ENCODE measurements around the gene CRBN. TPM values are rescaled to one million over a fixed set of nuclear protein-coding genes. Genes with fewer than 3 reads are reported as not detected.

CRBN gene
- total RNA-seq, 4 donors from 2014 or later, result 46.2 to 87.2 (median 56.5) TPM

DNA sequence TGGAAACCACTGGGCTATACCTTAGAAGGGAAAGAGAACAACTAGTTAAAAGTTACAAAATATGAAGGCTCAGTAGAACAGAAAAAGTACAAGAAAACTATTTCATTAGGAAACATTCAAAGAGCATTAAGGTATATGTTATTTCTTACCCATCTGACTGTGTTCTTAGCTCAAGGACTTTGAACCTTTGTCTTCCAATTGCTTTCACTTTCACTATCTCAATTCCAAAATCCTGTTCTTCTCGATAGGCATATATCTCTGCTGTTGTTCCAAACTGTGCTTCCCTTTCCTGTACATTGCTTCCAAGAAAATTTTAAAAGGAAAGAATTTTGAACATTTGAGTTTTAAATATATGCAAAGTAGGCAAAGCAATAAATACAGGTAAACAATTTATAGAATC is 6.9 kb downstream of the CRBN start:
- intact Hi-C loops (cut with DNase I; ENCODE audit: low total_unique reads), result no loop called here
- no peak overlapping the region for H3K4me3 ChIP-seq (ENCODE audit: low read depth, poor library complexity, severe bottlenecking)
- TF ChIP-seq POLR2A (IDR thresholded peaks at IDR 0.05), result no peak
- no peak for TF ChIP-seq CTCF (IDR thresholded peaks at IDR 0.05)
- WGBS, 2 donors, result 33 to 41% methylated on average over 1 of the region's 1 CpG
- DNase-seq (ENCODE audit: low spot score in 2 of 2), result no peak

- WGBS, 2 donors, result 62 to 64% methylated on average over 5 of the region's 5 CpGs
- TF ChIP-seq POLR2A (IDR thresholded peaks at IDR 0.05) (no peak), CTCF (IDR thresholded peaks at IDR 0.05) (no peak)
- no peak overlapping the region for H3K4me3 ChIP-seq (ENCODE audit: low read depth, poor library complexity, severe bottlenecking)
- intact Hi-C loops (cut with DNase I; ENCODE audit: low total_unique reads), result no loop called here
- DNase-seq (ENCODE audit: low spot score in 2 of 2), result no peak
Observed at GRCh38 chr3:3170998-3171397, 8.5 kb downstream of the CRBN start.

DNA sequence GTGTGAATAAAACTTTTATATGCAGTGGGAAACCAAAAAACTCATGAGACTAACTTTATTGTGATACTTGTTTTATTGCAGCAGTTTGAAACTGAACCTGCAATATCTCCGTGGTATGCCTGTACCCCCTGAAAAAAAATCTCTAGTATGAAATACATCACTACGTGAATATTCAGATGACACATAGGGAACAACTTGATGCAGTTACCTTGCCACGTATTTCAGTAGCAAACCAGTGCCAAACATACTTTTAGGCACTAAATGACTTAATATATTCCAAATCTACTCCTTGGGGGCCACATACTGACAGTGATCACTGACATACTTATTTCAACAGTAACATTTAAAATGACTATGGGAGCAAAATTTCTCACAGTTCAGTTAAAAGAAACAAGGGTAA is 13.8 kb downstream of the CRBN start:
- TF ChIP-seq CTCF (IDR thresholded peaks at IDR 0.05), result no peak
- no peak for TF ChIP-seq POLR2A (IDR thresholded peaks at IDR 0.05)
- intact Hi-C loops (cut with DNase I; ENCODE audit: low total_unique reads), result no loop called here
- no peak overlapping the region for H3K4me3 ChIP-seq (ENCODE audit: low read depth, poor library complexity, severe bottlenecking)
- WGBS, 2 donors, result 93 to 95% methylated on average over 3 of the region's 3 CpGs
- DNase-seq (ENCODE audit: low spot score in 2 of 2), result no peak

- no peak for DNase-seq (ENCODE audit: low spot score in 2 of 2)
- no peak for TF ChIP-seq POLR2A (IDR thresholded peaks at IDR 0.05)
- no peak overlapping the region for H3K4me3 ChIP-seq (ENCODE audit: low read depth, poor library complexity, severe bottlenecking)
- WGBS, 2 donors, result 65 to 66% methylated on average over 3 of the region's 3 CpGs
- intact Hi-C loops (cut with DNase I; ENCODE audit: low total_unique reads), result no loop called here
Observed at GRCh38 chr3:3165241-3165640, 14.2 kb downstream of the CRBN start.

GRCh38 chr3:3160826-3161225 is 18.7 kb downstream of the CRBN start:
- 35 to 46% methylated on average over 2 of the region's 2 CpGs for WGBS, 2 donors
- TF ChIP-seq POLR2A (IDR thresholded peaks at IDR 0.05) (no peak), CTCF (IDR thresholded peaks at IDR 0.05) (no peak)

GRCh38 chr3:3157484-3157883 is 22.0 kb downstream of the CRBN start:
- intact Hi-C loops (cut with DNase I; ENCODE audit: low total_unique reads), result no loop called here
- no peak for DNase-seq (ENCODE audit: low spot score in 2 of 2)
- WGBS, 2 donors, result 86 to 93% methylated on average over 8 of the region's 8 CpGs
- H3K4me3 ChIP-seq (ENCODE audit: low read depth, poor library complexity, severe bottlenecking), result no peak overlapping the region
- no peak for TF ChIP-seq POLR2A (IDR thresholded peaks at IDR 0.05)
- TF ChIP-seq CTCF (IDR thresholded peaks at IDR 0.05), result no peak

More at GRCh38 chr3:3160826-3161225, 18.7 kb downstream of the CRBN start:
- intact Hi-C loops (cut with DNase I; ENCODE audit: low total_unique reads), result no loop called here
- no peak for DNase-seq (ENCODE audit: low spot score in 2 of 2)
- H3K4me3 ChIP-seq (ENCODE audit: low read depth, poor library complexity, severe bottlenecking), result no peak overlapping the region
